ENCODE data around the gene NPC1L1. TPM values are rescaled to one million over a fixed set of nuclear protein-coding genes. Genes with fewer than 3 reads are reported as not detected.

NPC1L1 gene
- total RNA-seq, 1 experiment from 2014 or later: 6.5 TPM

DNA sequence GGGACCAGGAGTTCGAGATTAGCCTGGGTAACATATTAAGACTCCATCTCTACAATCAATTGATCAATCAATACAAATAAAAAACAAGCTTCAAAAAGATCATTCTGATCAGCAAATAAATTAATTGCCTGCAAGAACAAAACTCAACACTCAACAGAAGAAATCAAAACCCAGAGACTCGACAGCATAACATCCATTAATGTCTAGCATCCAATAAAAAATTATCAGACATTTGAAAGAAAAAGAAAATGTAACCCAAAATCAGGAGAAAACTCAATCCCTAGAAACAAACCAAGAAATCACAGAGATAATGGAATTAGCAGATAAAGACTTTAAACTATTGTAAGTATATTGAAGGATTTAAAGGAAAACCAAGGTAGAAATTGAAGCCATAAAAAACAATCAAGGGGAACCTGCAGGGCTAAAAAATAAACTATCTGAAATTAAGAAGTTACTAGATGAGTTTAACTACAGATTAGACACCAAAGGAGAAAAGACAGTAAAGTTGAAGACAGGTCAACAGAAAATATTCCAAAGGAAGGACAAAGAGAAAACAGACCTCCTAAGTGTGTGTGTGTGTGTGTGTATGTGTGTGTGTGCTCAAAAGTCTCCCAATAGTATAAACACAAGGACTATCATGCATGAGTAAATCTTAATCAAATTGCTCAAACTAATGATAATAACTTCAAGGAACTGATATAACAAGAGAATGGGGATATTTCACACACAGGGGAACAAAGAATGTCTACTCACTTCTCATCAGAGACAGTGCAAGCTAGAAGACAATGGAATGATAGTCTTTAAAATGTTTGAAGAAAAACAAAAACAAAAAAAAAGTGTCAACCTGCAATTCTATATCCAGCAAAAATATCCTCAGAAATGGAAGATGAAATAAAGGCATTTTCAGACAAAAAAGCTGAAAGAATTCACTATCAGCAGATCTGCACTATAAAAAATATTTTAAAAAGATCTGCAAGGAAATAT lies 58.3 kb downstream of the NPC1L1 start:
- TF ChIP-seq, protein P1, sequence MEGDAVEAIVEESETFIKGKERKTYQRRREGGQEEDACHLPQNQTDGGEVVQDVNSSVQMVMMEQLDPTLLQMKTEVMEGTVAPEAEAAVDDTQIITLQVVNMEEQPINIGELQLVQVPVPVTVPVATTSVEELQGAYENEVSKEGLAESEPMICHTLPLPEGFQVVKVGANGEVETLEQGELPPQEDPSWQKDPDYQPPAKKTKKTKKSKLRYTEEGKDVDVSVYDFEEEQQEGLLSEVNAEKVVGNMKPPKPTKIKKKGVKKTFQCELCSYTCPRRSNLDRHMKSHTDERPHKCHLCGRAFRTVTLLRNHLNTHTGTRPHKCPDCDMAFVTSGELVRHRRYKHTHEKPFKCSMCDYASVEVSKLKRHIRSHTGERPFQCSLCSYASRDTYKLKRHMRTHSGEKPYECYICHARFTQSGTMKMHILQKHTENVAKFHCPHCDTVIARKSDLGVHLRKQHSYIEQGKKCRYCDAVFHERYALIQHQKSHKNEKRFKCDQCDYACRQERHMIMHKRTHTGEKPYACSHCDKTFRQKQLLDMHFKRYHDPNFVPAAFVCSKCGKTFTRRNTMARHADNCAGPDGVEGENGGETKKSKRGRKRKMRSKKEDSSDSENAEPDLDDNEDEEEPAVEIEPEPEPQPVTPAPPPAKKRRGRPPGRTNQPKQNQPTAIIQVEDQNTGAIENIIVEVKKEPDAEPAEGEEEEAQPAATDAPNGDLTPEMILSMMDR (IDR thresholded peaks at IDR 0.05; ENCODE audit: insufficient read depth in 1 of 2, low read depth in 1 of 2, low read length in 1 of 2, severe bottlenecking in 1 of 2, unreplicated experiment in 1 of 2): no peak
- POLR2A ChIA-PET: no interaction called here
- Mint-ChIP-seq H3K27me3 (ENCODE audit: insufficient read depth, unreplicated experiment) (no peaks in the 10 kb centered on the region), H3K9me3 (ENCODE audit: unreplicated experiment) (peaks cover 21% of the 10 kb centered on the region), H3K27ac (ENCODE audit: unreplicated experiment) (no peak overlapping the region), H3K4me3 (ENCODE audit: unreplicated experiment) (no peak overlapping the region), H3K4me1 (ENCODE audit: low read depth, unreplicated experiment) (peaks cover 17% of the 10 kb centered on the region), H3K36me3 (ENCODE audit: insufficient read depth, unreplicated experiment) (peaks cover 59% of the 10 kb centered on the region)
- H3K36me3 ChIP-seq (ENCODE audit: control insufficient read depth, insufficient read depth, low read length): peaks cover 7% of the 10 kb centered on the region
- intact Hi-C loops (cut with micrococcal nuclease; ENCODE audit: unreplicated experiment): loop anchor here (1.0 kb wide), 1 partner anchor 48 kb away; no protein-coding TSS in a partner anchor
- CTCF ChIA-PET: no interaction called here
- no peaks in the 10 kb centered on the region; the same call in 1 of the 2 replicates for H3K9me3 ChIP-seq
- no peak overlapping the region for H3K4me3 ChIP-seq (ENCODE audit: low read depth, low read length)
- BruUV-seq (replicated peaks): no TSS peak
- no peak for DNase-seq
- H3K4me1 ChIP-seq: no peaks in the 10 kb centered on the region
- H3K27me3 ChIP-seq (replicated peaks; ENCODE audit: control insufficient read depth, insufficient read depth, low read length): no peaks in the 10 kb centered on the region

DNA sequence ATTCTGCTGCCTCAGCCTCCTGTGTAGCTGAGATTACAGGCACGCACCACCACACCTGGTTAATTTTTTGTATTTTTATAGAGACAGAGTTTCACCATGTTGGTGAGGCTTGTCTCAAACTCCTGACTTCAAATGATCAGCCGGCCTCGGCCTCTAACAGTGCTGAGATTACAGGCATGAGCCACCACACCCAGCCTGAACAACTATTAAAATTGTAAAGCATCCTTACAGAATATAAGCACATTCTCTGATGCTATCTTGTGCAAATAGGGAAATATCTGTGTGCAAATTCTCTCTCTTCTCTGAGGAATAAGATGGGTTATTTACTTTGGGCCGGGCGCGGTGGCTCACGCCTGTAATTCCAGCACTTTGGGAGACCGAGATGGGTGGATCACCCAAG lies 63.2 kb downstream of the NPC1L1 start:
- POLR2A ChIA-PET: no interaction called here
- Mint-ChIP-seq H3K4me3 (ENCODE audit: unreplicated experiment) (no peak overlapping the region), H3K4me1 (ENCODE audit: low read depth, unreplicated experiment) (peaks cover 34% of the 10 kb centered on the region), H3K9me3 (ENCODE audit: unreplicated experiment) (peaks cover 7% of the 10 kb centered on the region), H3K36me3 (ENCODE audit: insufficient read depth, unreplicated experiment) (peaks cover 70% of the 10 kb centered on the region), H3K27me3 (ENCODE audit: insufficient read depth, unreplicated experiment) (no peaks in the 10 kb centered on the region), H3K27ac (ENCODE audit: unreplicated experiment) (no peak overlapping the region)
- no peak for DNase-seq
- Histone ChIP-seq H3K36me3 (ENCODE audit: control insufficient read depth, insufficient read depth, low read length) (peaks cover 3% of the 10 kb centered on the region; the same call in 1 of the 2 replicates), H3K4me1 (peaks cover 11% of the 10 kb centered on the region), H3K4me3 (ENCODE audit: low read depth, low read length) (no peak overlapping the region), H3K27me3 (replicated peaks; ENCODE audit: control insufficient read depth, insufficient read depth, low read length) (no peaks in the 10 kb centered on the region), H3K9me3 (no peaks in the 10 kb centered on the region; the same call in 1 of the 2 replicates)
- intact Hi-C loops (cut with micrococcal nuclease; ENCODE audit: unreplicated experiment): loop anchor here (1.0 to 10.0 kb wide), 4 partner anchors 47 to 343 kb away; no protein-coding TSS in a partner anchor
- CTCF ChIA-PET: interaction anchor here (0.7 kb wide), 1 partner anchor 240 kb away, joined by 6 read pairs; no protein-coding TSS in a partner anchor
- BruUV-seq (replicated peaks): no TSS peak
- TF ChIP-seq, protein P1 (IDR thresholded peaks at IDR 0.05; ENCODE audit: insufficient read depth in 1 of 2, low read depth in 1 of 2, low read length in 1 of 2, severe bottlenecking in 1 of 2, unreplicated experiment in 1 of 2): no peak

DNA sequence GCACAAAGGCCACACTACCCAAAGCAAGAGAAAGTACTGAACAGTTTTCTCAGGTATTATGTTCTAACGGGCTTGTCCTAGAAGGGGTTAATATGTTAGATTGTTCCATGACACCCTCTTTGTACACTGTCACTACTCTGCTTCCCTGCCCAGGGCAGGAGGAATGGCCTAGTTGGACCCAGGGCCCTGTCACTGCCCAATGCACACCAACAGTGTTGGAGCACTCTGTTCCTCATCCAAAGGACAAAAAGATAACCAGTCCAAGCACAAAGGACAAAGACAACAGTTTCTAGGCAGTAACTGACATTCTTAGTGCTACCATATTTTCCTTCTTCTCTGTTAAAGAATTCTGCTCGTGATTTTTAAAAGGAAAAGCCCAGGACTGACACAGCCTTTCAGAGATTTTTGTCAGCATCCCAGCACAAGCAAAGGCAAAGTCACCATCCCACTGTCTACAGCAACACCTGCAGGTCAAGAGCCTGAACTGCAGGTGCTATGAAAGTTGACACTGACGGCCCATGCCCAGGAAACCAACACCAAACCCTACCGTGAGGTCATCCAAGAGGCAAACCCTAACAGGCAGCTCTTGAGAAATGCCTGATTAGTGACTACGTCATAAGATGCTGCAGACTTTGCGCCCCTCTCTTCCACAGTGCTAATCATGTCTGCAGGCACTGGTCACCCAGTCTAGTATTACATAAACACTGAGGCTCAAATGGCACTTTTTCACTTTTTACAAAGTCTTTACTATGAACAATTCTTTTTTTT lies 63.9 kb downstream of the NPC1L1 start:
- H3K4me1 Mint-ChIP-seq (ENCODE audit: low read depth, unreplicated experiment): peaks cover 38% of the 10 kb centered on the region
- H3K4me3 Mint-ChIP-seq (ENCODE audit: unreplicated experiment): no peak overlapping the region
- H3K36me3 ChIP-seq (ENCODE audit: control insufficient read depth, insufficient read depth, low read length): peaks cover 2% of the 10 kb centered on the region
- H3K36me3 Mint-ChIP-seq (ENCODE audit: insufficient read depth, unreplicated experiment): peaks cover 64% of the 10 kb centered on the region
- peaks cover under 1% of the 10 kb centered on the region for H3K9me3 Mint-ChIP-seq (ENCODE audit: unreplicated experiment)
- H3K9me3 ChIP-seq: no peaks in the 10 kb centered on the region
- H3K27ac Mint-ChIP-seq (ENCODE audit: unreplicated experiment): no peak overlapping the region
- H3K27me3 ChIP-seq (replicated peaks; ENCODE audit: control insufficient read depth, insufficient read depth, low read length): no peaks in the 10 kb centered on the region
- H3K27me3 Mint-ChIP-seq (ENCODE audit: insufficient read depth, unreplicated experiment): no peaks in the 10 kb centered on the region
- DNase-seq: peak; percentile 68 to 77
- intact Hi-C loops (cut with micrococcal nuclease; ENCODE audit: unreplicated experiment): loop anchor here (1.0 to 10.0 kb wide), 4 partner anchors 46 to 342 kb away; no protein-coding TSS in a partner anchor
- ChIA-PET POLR2A (no interaction called here), CTCF (interaction anchor here (0.7 kb wide), 1 partner anchor 240 kb away, joined by 6 read pairs; no protein-coding TSS in a partner anchor)
- BruUV-seq (replicated peaks): no TSS peak
- TF ChIP-seq, protein P1 (IDR thresholded peaks at IDR 0.05; ENCODE audit: insufficient read depth in 1 of 2, low read depth in 1 of 2, low read length in 1 of 2, severe bottlenecking in 1 of 2, unreplicated experiment in 1 of 2): peak; percentile 91 to 92
- H3K4me3 ChIP-seq (ENCODE audit: low read depth, low read length): no peak overlapping the region
- peaks cover 16% of the 10 kb centered on the region for H3K4me1 ChIP-seq

Measured in Caco-2 (cell line).